ENCODE measurements around the gene GADD45G. TPM values are rescaled to one million over a fixed set of nuclear protein-coding genes. Genes with fewer than 3 reads are reported as not detected.

The GADD45G gene
- polyA plus RNA-seq, 3 donors: 1.8 to 4.5 (median 2.5) TPM

DNA sequence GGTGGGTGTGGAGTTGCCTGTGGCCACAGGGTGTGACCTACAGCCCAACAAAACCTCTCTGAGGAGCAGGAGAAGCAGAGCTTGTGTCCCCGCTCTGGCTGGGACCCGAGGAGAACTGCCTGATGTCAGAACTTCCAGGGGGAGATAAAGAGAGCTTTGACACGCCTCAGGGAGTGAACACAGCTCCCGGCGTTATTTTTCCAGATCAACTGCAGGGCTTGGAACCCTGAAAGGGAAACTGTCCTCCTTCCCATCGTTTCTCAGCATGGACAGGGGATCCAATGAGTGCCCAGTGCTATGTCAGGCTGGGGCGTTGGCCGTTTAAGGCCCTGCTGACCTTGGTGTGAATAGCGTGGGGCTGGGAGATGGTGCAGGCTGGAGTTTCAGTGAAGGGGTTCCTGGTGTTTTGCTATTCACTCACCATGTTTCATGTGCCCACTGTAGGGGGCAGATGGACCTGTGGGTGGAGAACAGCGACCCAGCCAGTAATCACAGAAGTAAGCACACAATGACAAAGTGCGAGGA lies 22.0 kb downstream of the GADD45G start:
- no peak for DNase-seq (ENCODE audit: low read depth in 3 of 3, low spot score in 2 of 3)

DNA sequence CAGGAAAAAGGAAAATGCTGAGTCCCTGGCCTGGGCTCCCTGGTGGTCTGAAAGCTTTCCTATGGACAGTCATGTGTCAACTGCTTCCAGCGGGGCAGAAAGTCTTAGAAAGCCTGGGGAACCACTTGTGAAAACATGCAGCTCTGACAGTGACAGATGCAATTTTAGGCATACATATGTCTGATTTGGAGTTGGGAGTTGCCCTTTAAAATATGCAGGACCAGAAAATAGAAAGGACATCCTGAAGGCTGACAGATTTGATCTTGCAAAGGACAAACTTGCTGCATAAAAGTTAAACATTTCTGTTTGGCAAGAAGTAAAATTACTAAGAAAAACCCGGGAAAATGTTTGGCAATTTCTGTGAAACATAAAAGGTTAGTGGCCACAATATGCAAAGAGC lies 23.8 kb downstream of the GADD45G start:
- DNase-seq (ENCODE audit: low read depth in 3 of 3, low spot score in 2 of 3): no peak

DNA sequence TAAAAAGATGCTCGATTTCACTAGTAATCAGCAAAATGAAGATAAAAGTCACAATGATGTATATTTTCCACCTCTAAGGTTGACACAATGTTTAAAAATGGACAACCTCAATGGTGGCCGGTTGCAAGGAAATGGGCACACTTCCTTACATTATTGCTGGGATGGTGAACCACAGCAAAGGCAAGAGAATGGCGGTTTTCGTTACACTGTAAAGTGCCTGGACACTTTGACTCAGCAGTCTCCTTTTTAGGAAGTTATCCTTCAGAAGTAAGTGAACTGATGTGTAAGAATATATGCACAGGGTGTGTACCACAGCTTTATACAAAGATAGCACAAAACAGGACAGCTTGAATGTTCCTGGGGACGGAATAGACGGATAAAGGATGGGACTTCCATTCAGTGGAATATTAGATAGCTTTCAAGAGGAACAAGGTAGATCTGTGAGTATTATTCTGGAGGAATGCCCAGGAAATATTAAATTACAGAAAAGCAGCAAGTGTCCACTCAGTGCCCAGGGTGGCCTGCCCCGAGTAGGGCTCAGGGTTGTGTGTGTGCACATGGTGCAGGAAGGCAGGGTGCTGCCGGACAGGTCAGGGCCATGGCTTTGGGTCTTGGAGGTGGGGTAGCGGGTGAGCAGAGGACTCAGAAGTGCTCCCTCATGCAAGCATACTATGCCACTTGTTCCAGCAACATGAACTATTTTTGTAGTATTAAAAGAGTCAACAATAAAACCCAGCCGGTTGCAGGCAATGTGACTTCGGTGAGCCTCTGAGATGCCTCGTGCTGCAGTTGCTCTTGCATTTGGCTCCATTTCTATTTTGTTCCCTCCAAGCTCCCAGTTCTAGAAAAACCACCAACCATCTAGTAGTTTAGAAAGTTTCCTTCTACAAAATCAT lies 24.5 kb downstream of the GADD45G start:
- no peak for DNase-seq (ENCODE audit: low read depth in 3 of 3, low spot score in 2 of 3)

DNA sequence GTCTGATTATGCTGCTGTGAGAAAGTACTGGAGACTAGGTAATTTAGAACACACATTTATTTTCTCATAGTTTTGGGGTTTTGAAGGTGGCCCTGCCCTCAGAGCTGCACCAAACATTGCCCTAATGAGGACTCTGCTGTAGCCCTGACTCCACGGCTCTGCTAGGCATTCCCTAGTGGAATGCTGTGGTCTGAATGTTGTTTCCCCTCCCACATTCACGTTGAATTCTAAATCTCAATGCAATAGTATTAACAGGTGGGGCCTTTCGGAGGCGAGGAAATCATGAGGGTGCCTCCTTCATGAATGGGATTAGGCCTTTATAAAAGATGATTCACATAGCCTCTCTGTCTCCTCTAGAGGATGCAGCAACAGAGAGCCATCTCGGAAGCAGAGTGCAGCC lies 25.7 kb downstream of the GADD45G start:
- no peak for DNase-seq (ENCODE audit: low read depth in 3 of 3, low spot score in 2 of 3)

DNA sequence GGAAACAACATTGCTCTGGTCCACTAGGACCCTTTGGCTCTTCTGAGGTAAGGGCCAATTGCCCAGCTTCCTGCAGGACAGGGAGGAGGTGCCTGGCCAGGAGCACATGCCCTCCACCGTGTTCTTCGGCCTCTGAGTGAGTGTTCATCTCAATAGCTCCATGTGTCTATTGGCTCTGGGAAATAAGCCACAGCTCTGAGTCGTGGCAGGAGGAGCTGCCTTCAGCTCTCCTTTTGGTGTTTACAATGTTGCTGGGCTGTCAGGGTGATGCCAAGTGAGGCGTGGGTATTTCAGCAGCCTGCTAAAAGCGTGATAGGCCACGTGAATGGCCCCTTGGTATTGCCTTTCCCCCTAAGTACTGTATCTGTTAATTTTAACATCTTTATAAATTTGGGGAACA lies 26.6 kb downstream of the GADD45G start:
- no peak for DNase-seq (ENCODE audit: low read depth in 3 of 3, low spot score in 2 of 3)

DNA sequence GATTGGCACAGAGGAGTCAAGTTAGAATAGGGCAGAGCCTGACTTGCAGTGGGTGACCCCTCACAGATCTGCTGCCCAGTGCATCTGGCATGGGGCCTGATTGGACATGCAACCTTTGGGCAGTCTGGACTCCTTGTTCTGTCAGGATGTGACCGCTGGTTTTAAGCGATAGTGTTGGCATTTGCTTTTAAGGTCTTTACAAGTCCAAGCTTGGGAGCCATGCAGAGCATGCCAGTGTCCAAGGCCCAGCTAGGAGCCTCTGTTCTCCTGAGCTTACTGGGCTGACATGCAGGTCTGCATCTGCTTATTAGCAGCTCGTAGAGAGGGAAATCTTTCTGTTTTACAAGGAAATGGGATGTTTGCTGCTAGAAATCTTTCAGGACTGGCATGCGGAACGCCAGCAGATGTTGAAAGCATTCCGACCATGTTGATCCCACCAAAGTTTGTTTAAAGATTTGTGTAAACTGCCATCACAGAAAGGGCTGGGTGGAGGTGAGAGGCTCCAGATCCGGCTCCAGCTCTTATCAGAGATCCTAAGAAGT lies 27.5 kb downstream of the GADD45G start:
- DNase-seq (ENCODE audit: low read depth in 3 of 3, low spot score in 2 of 3): no peak

DNA sequence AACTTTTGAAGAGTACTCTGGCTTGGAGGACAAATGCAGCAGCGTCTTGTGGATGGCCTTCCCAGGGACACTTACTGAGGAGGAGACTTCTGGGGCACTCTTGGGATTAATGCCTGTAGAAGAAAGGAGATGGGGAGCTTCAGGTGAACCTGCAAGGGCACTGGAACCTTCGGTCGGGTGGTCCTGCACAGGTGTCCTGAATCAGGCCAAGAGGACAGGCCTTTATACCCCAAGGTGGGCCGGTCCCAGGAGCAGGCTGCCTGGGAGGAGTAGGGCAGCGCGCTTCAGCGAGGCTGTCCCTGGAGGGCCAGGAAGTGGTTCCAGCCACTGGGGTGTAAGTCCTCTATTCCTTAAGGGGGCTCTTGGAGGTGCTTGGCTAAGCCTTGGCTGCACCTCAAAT lies 27.9 kb downstream of the GADD45G start:
- DNase-seq (ENCODE audit: low read depth in 3 of 3, low spot score in 2 of 3): no peak

DNA sequence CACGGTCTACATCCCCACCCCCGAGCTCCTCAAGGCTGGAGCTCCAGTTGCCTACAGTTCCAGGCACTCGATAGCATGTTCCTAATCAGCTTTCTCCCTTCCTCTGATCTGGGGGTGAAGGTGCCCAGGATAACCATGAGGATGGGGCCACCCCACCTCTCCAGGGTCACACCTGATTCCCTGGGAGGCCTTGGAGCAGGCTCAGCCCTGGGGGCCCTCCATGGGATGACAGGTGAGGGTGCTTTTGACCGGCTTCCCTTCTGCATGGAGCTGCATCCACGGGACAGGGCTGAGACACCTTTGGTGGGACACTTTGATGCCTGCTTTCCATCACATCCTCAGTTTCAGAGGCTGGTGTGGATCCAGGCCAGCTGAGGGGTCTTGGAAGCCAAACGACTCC lies 28.6 kb downstream of the GADD45G start:
- DNase-seq (ENCODE audit: low read depth in 3 of 3, low spot score in 2 of 3): no peak

DNA sequence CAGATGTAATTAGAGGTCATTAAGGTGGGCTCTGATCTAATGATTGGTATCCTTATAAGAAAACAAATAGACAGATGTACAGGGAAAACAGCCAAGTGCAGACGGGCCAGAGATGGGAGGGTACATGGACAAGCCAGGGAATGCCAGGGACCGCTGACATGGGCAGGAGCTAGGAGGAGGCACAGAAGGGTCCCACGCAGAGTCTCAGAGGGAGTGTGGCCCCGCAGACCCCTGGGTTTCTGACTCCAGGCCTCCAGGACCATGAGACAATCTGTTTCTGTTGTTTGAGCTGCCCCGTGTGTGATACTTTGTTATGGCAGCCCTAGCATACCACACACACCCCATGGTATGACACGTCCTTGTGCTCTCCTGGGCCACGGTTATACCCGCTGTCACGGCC lies 29.1 kb downstream of the GADD45G start:
- no peak for DNase-seq (ENCODE audit: low read depth in 3 of 3, low spot score in 2 of 3)

DNA sequence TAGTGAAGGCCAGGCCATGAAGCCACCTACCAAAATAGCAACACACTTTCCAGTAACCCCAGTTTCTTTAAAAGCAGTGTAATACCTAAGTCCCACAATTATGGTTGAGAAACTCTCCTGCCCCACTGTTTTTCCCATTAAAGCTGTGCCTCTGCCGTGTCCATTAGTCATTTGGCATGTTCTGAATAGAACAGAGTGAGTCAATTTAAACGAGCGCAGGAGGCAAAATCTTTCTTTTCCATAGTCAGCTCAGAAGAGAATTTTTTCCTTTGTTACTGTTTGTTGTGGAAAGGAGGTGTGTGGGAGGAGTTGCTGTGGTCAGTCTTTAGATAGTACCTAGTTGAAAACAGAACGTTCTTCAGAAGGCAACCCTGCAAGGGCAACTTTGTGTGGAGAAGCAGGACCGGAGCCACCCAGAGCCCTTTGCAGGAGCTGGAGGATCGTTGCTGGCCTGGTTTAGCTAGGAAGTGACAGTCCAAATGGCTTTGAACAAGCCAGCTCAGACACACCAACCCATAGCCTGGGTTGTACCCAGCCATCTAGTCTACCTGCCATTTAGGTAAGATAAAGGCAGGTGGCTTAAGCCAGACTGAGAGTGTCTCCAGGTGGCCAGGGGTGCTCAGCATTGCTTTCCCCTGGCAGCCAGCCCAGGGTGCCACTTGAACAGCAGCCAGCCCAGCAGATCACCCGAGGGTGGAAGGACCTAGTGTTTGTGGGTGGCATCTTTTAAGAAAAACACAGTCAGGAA lies 30.4 kb downstream of the GADD45G start:
- no peak for DNase-seq (ENCODE audit: low read depth in 3 of 3, low spot score in 2 of 3)

DNA sequence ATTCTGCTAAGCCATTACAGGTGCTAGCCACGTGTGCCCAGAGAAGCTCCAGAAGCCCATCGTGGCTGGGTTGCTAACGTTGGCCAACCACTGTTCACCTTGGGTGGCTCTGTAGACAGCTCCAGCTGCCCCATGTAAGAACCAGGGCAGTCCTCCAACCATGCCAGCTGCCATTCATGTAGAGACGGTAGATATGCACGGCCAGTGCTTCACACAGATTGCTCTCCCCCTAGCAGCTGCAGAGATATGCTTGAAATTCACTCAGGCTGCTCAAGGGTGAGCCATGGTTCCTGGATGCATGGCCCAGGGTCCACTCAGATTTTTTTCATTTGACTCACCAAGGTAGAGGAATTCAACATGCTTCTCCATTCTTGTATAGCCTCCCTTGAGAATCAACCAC lies 31.0 kb downstream of the GADD45G start:
- DNase-seq (ENCODE audit: low read depth in 3 of 3, low spot score in 2 of 3): no peak

DNA sequence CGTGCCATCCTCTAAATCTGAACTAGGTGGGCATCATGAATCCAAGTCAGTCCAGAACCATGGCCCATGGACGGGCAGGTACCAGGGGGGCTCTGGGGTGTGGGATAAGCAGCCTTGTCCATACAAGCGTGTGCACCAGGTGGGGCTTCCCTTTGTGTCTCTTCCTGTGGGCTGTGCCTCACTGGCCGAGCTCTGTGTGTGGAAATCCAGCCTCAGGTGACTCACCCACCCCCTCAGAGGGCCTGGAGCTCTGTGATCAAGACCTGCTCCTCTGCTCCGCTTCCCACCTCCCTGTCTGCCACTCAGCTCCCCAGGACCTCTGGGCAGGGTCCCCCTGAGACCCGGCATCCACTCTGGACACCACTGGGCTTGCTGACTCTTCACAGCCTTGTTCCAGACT lies 33.0 kb downstream of the GADD45G start:
- no peak for DNase-seq (ENCODE audit: low read depth in 3 of 3, low spot score in 2 of 3)

DNA sequence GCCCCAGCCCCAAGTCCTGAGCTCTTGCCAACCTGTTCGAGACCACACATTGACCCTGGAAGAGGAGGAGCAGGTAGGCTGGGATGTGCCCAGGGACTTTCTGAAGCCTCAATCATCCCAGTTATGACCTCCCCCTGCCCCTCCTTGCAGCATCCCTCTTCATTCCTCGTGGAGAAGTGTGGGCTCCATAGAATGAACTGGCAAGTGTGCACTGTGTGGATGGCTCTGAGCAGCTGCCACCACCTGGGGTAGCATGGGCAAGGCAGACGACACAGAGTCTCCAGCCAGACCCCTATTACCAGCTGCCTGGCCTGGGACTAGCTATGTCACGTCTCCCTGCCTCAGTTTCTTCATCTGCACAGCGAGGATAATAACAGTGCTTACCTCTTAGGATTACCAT lies 33.5 kb downstream of the GADD45G start:
- no peak for DNase-seq (ENCODE audit: low read depth in 3 of 3, low spot score in 2 of 3)

DNA sequence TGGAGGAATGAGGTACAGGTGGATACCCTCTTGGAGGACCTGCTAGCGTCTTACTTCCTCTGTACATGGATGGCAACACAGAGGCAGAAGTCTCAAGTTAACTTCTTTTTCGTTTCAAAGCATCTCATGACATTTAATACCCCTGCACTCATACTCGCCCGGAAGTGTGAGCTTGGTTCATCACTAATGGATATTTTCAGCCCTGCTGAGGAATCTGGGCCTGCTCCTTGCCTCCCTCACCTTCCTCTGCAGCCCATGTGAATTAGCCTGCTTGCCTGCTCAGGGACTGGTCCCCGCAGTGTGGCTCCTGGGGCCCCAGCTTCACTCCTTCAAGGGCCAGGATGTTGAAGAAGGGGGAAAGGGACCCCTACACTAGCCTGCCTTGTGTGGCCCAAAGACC lies 34.1 kb downstream of the GADD45G start:
- no peak for DNase-seq (ENCODE audit: low read depth in 3 of 3, low spot score in 2 of 3)

DNA sequence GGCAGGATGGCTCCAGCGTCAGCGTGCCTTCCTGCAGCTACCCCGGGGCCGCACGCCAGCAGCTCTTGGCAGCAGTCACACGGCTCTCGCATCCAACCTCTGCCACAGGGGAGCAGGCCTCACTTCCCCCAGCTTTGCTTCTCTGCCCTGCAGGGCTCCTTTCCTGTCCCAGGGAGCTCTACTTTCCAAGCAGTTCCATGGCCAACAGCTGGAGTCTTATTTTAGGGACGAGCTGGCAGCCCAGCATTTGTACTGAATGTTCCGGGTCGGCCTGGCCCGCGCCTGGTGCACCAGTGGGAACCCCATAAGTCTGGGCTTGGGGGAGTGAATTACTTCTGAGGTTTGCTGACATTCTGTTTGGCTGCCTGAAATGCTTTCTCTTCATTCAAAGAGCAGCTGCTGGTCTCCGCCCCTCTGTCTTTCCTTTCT lies 34.6 kb downstream of the GADD45G start:
- no peak for DNase-seq (ENCODE audit: low read depth in 3 of 3, low spot score in 2 of 3)

DNA sequence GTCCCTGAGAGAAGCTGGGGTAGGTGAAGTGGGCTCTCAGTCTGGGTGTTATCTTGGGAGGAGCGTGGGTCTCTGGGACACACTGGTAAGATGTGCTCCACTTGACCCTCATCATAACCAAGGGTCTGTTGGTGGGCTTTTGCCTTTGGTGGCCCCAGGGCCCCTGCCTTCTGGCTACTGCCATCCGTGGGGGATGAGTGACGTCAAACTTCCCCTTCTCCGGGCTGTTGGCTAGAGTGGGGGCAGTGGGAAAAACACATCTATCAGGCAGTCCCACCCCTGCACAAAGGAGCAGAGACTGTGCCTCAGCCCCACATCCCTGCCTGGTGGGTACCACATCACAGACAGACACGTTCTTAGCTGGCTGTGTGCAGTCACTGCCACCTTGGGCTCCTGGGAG lies 35.1 kb downstream of the GADD45G start:
- no peak for DNase-seq (ENCODE audit: low read depth in 3 of 3, low spot score in 2 of 3)

DNA sequence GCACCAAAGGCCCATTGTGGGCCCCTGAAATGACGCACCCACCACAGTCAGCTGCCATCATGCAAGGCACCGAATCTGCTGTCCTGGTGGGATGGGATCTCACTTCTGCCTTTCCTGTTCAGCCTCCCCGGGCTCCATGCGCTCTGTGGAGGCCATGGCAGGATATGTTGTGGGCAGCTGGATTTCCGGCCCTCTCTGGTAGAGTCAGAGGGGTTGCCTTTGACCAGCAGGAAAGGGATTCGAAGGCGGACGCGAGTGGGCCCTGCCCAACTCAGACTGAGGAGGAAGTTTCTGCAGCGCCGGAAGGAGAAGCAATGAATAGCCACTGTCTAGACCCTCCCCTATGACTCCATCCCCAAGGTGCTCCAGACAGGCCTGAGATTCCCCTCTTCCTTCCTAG lies 35.5 kb downstream of the GADD45G start:
- DNase-seq (ENCODE audit: low read depth in 3 of 3, low spot score in 2 of 3): no peak

DNA sequence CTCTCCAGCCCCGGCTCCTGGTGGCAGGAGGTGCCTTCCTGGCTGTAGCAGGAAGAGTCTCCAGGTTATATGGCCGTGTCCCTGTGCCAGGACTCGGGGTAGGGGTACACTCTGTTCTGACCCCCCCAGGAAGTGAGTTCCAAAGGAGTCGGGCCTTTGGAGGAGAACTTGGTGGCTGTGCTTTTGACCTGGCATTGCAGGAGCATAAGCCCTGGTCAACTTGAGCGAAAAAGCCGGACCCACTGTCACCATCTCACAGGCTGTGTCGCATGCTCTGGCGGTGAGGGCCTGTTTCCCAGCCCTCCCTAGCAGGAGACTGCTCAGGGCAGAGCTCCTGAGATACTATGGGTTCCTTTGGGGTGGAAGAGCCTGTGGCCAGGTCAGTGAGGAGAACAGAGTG lies 36.0 kb downstream of the GADD45G start:
- no peak for DNase-seq (ENCODE audit: low read depth in 3 of 3, low spot score in 2 of 3)

DNA sequence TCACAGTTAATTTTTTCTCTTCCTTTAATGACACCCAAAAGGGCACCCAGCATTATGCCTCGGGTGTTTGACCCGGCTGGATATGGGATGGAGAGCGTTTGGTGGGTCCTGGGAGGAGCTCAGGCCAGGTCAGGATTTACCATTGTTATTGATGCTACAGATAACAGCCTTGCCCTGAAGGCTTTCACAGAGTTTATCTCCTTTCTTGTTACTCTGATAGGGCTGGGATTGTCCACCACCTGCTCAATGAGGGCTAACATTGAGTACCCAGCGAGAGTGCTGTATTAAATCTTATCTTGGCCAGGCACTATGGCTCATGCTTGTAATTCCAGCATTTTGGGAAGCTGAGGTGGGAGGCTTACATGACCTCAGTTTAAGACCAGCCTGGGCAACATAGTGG lies 37.2 kb downstream of the GADD45G start:
- DNase-seq (ENCODE audit: low read depth in 3 of 3, low spot score in 2 of 3): no peak

DNA sequence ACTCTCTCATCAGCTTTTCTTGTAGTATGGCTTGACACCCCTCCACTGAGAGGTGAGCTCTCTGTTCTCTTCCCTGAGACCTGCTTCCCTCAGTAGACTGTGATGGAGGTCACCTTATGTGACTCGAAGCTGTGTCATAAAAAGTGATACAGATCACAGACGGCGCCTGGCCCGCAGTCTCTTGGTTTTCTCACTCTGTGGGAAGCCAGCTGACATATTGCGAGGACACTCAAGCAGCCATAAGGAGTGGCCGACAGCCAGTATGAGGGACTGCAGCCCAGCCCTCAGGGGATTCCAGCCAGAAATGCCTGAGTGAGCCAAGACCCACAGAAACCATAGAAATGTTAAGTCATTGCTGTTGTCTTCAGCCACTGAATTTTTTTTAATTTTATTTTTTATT lies 38.0 kb downstream of the GADD45G start:
- DNase-seq (ENCODE audit: low read depth in 3 of 3, low spot score in 2 of 3): no peak

DNA sequence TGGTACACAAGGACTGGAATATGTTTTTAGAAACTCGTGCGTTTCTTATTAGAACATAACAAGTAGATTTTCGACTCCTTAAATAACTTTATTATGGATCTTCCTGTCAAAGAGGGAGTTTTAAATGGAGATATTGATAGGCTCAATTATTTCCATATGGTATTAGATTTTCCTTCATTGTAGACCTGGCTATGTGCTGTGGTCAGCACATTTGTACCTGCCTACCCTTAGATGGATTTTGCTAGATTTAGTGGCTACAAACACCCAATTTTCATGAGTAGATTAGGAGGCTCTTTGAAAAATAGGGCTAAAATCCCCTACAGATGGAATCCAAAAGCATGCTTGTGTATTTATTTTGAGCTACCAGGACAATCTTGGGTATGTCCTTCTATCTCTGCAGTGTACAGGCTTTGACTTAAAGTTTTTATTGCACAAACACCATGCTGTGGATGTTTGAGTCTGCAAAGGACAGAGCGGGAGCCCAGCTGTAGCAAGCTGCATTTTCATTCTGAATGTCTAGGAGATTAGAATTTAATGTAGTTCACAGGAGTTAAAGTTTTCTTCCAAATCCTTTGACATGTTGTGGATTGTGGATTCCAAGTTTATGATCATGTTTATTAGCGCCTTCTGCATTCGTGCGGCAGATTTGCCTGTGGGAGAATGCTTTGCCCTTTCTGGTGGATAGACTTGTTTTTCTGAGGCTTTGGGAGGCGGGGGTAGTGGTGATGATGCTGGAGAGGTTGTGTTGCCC lies 41.6 kb downstream of the GADD45G start:
- DNase-seq (ENCODE audit: low read depth in 3 of 3, low spot score in 2 of 3): no peak
